NCI-H1694 treated with DMSO at 0.1 percent for 48 hours (cell line): Measurements from ENCODE around the gene C1QBP.
"Not testable (repeated sequence)": the region's sequence is repeated elsewhere in the genome, so short reads cannot be mapped to it uniquely, and the experiment has no call there.

ENCODE experiments used
- DNase-seq: peaks from one replicate; lab custom pipeline; 2025; lab: John Stamatoyannopoulos, UW

Gene C1QBP

GRCh38 chr17:5431949-5432556 lies 6.9 kb downstream of the C1QBP start:
- DNase-seq, result no peak

- DNase-seq, result not testable (repeated sequence)
Observed at GRCh38 chr17:5431234-5431633, 7.7 kb downstream of the C1QBP start.

- no peak for DNase-seq
Observed at GRCh38 chr17:5430413-5430999, 8.4 kb downstream of the C1QBP start.

- DNase-seq, result peak; percentile 27
Observed at GRCh38 chr17:5429191-5429887, 9.6 kb downstream of the C1QBP start.

- DNase-seq, result no peak
Observed at GRCh38 chr17:5425826-5426225, 13.1 kb downstream of the C1QBP start.

GRCh38 chr17:5424909-5425308 lies 14.0 kb downstream of the C1QBP start:
- DNase-seq, result no peak

- DNase-seq, result no peak
Observed at GRCh38 chr17:5422505-5422904, 16.4 kb downstream of the C1QBP start.

- DNase-seq, result peak; percentile 96
Observed at GRCh38 chr17:5419959-5420653, 18.8 kb downstream of the C1QBP start, which contains the start of gene RPAIN. Gene RPAIN (plus strand): TSS chr17:5420182. CDS start chr17:5420211, 29 bp downstream.

GRCh38 chr17:5419356-5419958 lies 19.5 kb downstream of the C1QBP start, which contains the start of gene NUP88:
Gene NUP88 (minus strand): TSS chr17:5419662. CDS start chr17:5419650, 12 bp downstream.
- DNase-seq, result peak; percentile 98

GRCh38 chr17:5418858-5419355 lies 20.0 kb downstream of the C1QBP start:
- DNase-seq, result peak; percentile 25

GRCh38 chr17:5416901-5417300 lies 22.1 kb downstream of the C1QBP start:
- DNase-seq, result no peak

- DNase-seq, result no peak
Observed at GRCh38 chr17:5413682-5414081, 25.3 kb downstream of the C1QBP start.

GRCh38 chr17:5410594-5411272 lies 28.2 kb downstream of the C1QBP start:
- DNase-seq, result no peak

GRCh38 chr17:5408186-5408585 lies 30.8 kb downstream of the C1QBP start:
- DNase-seq, result no peak

GRCh38 chr17:5405400-5405799 lies 33.6 kb downstream of the C1QBP start:
- no peak for DNase-seq

GRCh38 chr17:5399767-5400166 lies 39.2 kb downstream of the C1QBP start:
- DNase-seq, result no peak

GRCh38 chr17:5396612-5397011 lies 42.3 kb downstream of the C1QBP start:
- DNase-seq, result no peak

- no peak for DNase-seq
Observed at GRCh38 chr17:5391678-5392077, 47.3 kb downstream of the C1QBP start.
